IPS-18a (cell line): Measurements from ENCODE around the gene ITGB1.
"Not testable (repeated sequence)": the region's sequence is repeated elsewhere in the genome, so short reads cannot be mapped to it uniquely, and the experiment has no call there.

ENCODE experiments used
- H3K27ac ChIP-seq: one replicate; pipeline ENCODE4 v1.5.1; 2013; ENCODE audit warnings: low read length
- H3K27me3 ChIP-seq: one replicate; pipeline ENCODE4 v1.6.1; 2013; ENCODE audit warnings: mild to moderate bottlenecking, low read length; ENCODE audit not compliant: control insufficient read depth, insufficient read depth
- H3K36me3 ChIP-seq: one replicate; pipeline ENCODE4 v1.6.1; 2013; ENCODE audit warnings: low read depth, low read length; ENCODE audit not compliant: control insufficient read depth
- H3K4me1 ChIP-seq: one replicate; pipeline ENCODE4 v1.6.1; 2013; ENCODE audit warnings: low read depth, low read length; ENCODE audit not compliant: control insufficient read depth
- H3K4me3 ChIP-seq: one replicate; pipeline ENCODE4 v1.5.1; 2013; ENCODE audit warnings: low read length
- H3K9ac ChIP-seq: one replicate; pipeline ENCODE4 v1.6.1; 2013; ENCODE audit warnings: mild to moderate bottlenecking, low read length, moderate library complexity
- H3K9me3 ChIP-seq: one replicate; pipeline ENCODE4 v1.6.1; 2013; ENCODE audit warnings: low read depth, low read length; ENCODE audit not compliant: control insufficient read depth

The ITGB1 gene

DNA sequence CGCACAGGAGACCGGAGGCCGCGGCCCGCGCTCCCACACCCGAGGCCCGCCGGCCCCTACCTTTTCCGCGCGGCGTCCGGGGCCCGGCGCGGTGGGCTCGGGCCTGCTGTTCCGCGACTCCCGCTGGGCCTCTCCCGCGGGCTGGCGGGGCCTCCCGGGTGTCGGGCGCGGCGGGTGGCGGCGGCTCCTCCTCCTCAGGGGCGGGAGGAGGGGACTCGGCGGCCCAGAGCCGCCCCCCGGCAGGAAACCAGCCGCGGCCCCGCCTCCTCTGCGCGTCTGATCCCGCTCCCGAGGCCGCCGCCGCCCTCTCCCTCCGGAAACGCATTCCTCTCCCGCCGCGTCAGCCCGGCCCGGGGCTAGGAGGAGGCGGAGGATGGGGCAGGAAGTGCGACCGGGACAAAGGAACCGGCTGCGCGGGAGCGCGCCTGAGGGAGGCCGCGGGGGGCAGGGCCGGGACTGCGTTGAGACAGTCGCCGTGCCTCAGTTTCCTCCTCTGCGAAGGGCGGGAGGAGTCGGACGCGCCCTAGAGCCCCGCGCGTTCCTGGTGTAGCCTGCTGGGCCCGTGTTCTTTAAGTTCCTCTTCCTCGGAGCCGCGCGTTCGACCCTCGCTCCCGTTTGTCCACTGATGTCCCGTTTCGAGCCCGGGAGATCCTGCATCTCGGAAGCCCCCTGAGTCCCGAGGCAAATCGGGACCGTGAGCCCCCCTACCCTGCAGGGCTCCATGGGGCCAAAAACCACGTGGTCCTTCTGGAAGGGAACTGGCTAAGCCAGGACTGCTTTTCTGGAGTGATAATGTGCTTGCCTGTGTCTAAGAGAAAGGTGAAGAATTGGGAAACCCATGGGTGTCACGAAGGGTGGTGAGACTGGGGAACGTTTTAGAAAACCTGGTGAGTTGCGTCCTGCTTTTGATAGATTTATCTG, at the start of gene ITGB1:
Gene ITGB1 (minus strand): TSS at position 146 of the 921 bp plus-strand sequence. CDS start 22,672 bp downstream, outside the sequence.
- no peaks in the 10 kb centered on the region for H3K27me3 ChIP-seq
- H3K4me1 ChIP-seq = peaks cover 71% of the 10 kb centered on the region
- H3K9ac ChIP-seq = peak within 1 kb of the TSS; percentile 99
- no peaks in the 10 kb centered on the region for H3K9me3 ChIP-seq
- peak within 1 kb of the TSS; percentile 99 for H3K27ac ChIP-seq
- H3K36me3 ChIP-seq = no peaks in the 10 kb centered on the region
- H3K4me3 ChIP-seq = peak within 1 kb of the TSS; percentile 91

DNA sequence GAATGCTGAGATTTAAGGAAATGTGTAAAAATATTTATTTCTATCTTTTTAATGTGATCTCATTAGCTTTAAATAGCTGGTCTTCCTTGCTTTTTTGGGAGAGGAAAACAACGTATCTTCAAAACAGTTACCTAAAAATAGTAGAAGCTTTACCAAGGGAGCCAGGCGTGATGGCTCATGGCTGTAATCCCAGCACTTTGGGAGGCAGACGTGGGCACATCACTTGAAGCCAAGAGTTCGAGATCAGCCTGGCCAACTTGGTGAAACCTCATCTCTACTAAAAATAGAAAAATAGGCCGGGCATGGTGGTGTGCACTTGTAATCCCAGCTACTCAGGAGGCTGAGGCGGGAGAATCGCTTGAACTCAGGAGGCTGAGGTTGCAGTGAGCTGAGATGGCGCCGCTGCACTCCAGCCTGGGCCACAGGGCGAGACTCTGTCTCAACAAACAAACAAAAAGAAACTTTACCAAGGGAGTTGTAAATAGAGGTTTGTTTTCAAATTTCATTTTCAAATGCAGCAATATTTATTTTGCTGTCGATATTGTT, 48.4 kb upstream of the ITGB1 start:
- Histone ChIP-seq H3K9ac (no peak overlapping the region), H3K4me1 (peaks cover 14% of the 10 kb centered on the region), H3K27ac (no peak overlapping the region)

DNA sequence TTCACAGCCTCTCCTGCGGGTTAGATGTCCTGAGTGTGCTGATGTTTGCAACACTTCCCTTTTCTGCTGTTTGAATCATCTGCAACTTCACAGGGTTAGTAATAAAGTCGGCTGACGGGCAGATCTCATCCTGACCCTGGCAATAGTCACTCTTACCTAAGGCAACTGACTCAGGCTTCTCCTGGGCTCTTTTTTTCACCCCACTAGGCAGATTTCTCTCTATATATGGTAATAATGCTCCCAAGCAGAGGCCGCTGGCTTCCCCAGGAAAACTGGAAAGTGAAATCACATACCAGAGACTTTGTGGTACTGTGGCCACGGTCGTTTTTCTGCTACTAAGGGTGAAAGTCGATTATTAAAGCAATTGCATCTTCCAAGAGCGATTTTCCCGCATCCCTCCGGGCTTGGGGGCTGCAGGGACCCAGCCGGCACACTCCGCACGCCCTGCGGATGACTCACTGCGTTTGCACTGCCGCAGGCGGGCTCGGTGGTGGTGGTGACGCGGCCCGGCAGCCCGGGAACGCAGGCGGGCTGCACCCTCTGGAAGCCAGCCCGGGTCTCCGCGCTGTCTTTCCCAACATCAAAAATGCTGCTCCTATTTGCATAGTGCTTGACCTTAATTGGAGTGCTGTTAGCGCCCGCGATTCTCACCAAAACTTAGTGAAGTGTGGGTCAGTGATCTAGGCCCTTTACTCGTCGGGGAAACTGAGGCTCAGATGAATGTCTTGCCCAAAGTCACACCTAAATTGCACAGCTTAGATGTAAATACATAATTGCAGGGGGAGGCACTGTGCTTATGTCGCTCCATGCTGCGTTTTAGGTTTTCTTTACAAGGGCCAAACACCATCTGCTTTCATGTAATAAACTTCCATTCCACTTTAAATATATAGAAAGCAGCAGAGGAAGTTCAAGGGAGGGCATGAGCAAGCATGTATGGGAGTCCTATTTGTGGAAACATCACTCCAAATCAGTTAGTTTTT, 47.6 kb upstream of the ITGB1 start:
- Histone ChIP-seq H3K9me3 (no peaks in the 10 kb centered on the region), H3K36me3 (no peaks in the 10 kb centered on the region), H3K4me3 (peak overlapping the region; percentile 43), H3K4me1 (peaks cover 14% of the 10 kb centered on the region), H3K27ac (no peak overlapping the region), H3K9ac (peak overlapping the region; percentile 5), H3K27me3 (no peaks in the 10 kb centered on the region)

More for the DNA sequence above, 48.4 kb upstream of the ITGB1 start:
- Histone ChIP-seq H3K4me3 (no peak overlapping the region), H3K9me3 (no peaks in the 10 kb centered on the region), H3K36me3 (no peaks in the 10 kb centered on the region), H3K27me3 (no peaks in the 10 kb centered on the region)

DNA sequence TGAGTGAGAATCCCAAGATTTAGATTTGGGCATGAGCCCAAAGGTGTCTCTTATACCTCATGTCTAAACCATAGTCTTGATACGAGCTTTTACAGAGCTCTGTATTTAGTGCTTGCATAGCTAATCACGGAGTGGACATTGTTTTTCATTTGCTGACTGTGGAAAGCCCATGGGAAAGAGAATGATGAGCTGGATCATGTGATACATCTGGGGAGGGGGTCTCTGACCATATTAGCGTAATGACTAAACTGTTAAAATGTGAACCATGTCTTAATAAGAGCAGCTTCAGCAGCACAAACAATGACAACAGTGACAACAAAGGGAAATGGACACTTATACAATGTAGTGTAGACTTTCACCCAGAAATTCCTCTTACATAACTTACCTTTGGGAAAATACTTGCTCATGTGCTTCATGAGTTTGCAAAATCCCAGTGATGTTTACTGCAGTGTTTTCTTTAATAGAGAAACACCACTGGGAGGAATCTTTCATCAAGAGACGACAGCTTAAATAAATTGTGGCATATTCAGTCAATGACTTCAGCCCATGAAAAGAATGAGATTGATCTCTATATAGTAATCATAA, 44.0 kb upstream of the ITGB1 start:
- no peaks in the 10 kb centered on the region for H3K36me3 ChIP-seq
- H3K4me1 ChIP-seq = peaks cover 4% of the 10 kb centered on the region
- H3K27ac ChIP-seq = no peak overlapping the region
- no peak overlapping the region for H3K4me3 ChIP-seq
- no peaks in the 10 kb centered on the region for H3K27me3 ChIP-seq
- H3K9ac ChIP-seq = no peak overlapping the region
- H3K9me3 ChIP-seq = no peaks in the 10 kb centered on the region

DNA sequence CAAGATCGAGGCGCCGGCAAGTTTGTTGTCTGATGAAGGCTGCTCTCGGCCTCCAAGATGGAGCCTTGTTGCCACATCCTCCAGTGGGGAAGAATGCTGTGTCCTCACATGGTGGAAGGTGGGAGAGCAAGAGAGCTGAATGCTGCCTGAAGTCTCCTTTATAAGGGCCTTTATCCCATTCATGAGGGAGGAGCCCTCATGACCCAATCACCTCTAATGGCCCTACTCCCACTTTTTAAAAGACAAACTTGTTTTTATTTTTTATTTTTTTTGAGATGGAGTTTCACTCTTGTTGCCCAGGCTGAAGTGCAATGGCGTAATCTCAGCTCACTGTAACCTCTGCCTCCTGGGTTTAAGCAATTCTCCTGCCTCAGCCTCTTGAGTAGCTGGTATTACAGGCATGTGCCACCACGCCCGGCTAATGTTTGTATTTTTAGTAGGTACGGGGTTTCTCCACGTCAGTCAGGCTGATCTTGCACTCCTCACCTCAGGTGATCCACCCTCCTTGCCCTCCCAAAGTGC, 40.1 kb upstream of the ITGB1 start:
- H3K9ac ChIP-seq, H3K27ac ChIP-seq, H3K36me3 ChIP-seq, H3K27me3 ChIP-seq, H3K4me3 ChIP-seq, H3K4me1 ChIP-seq, H3K9me3 ChIP-seq: not testable (repeated sequence)

DNA sequence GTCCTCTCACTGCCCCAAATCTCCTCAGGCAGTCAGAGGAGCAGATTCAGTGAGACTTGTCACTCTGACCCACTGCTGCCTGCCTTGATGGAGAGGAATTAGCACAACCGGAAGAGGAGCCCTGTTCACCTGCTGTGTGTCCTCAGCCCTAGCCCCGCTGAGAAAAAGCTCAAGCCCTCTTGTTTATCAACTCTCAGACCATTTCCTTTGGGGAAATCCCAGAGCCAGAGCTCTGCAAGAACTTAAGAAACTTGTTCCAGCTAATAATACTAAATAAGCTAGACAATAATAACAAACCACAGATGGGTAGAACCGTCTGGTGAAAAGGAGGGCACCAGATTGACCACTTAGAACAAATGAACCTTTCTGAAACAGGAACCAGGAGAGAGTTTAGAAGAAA, 37.7 kb upstream of the ITGB1 start:
- Histone ChIP-seq H3K4me3 (no peak overlapping the region), H3K27me3 (no peaks in the 10 kb centered on the region), H3K4me1 (peaks cover 8% of the 10 kb centered on the region), H3K9ac (no peak overlapping the region), H3K36me3 (no peaks in the 10 kb centered on the region), H3K9me3 (no peaks in the 10 kb centered on the region), H3K27ac (no peak overlapping the region)

DNA sequence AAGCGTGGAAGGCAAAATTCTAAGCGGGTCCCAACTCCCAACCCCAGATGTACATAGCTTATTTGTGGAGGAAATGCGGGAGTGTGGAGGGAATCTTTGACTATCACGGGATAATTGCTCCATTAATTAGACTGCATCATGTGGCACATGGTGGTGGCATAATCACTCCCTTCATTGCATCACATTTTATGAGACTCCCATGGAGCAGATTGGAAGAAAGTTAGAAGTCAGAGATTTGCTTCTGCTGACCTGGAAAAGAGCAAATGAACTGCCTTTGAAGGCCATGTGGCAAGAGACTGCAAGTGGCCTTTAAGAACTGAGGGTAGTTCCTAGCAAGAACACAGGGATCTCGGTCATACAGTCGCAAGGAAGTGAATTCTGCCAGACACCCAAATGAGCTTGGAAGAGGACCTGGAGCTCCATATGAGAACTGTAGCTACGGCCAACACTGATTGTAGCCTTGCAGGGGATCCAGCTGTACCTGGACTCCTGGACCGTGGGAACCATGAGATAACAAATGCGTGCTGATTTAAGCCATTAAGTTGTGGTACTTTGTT, 37.1 kb upstream of the ITGB1 start:
- H3K36me3 ChIP-seq = no peaks in the 10 kb centered on the region
- H3K4me1 ChIP-seq = peaks cover 8% of the 10 kb centered on the region
- H3K9ac ChIP-seq = no peak overlapping the region
- H3K27ac ChIP-seq = no peak overlapping the region
- no peaks in the 10 kb centered on the region for H3K27me3 ChIP-seq
- H3K9me3 ChIP-seq = no peaks in the 10 kb centered on the region
- H3K4me3 ChIP-seq = no peak overlapping the region

DNA sequence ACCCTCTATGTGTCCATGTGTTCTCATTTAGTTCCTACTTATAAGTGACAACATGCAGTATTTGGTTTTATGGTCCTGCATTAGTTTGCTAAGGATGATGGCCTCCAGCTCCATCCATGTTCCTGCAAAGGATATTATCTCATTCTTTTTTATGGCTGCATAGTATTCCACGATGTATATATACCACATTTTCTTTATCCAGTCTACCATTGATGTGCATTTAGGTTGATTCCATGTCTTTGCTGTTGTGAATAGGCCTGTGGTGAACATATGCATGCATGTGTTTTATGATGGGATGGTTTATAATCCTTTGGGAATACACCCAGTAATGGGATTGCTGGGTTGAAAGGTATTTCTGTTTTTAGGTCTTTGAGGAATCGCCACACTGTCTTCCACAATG, 36.6 kb upstream of the ITGB1 start:
- not testable (repeated sequence) for H3K4me1 ChIP-seq, H3K27ac ChIP-seq, H3K36me3 ChIP-seq, H3K4me3 ChIP-seq, H3K27me3 ChIP-seq, H3K9me3 ChIP-seq, H3K9ac ChIP-seq

DNA sequence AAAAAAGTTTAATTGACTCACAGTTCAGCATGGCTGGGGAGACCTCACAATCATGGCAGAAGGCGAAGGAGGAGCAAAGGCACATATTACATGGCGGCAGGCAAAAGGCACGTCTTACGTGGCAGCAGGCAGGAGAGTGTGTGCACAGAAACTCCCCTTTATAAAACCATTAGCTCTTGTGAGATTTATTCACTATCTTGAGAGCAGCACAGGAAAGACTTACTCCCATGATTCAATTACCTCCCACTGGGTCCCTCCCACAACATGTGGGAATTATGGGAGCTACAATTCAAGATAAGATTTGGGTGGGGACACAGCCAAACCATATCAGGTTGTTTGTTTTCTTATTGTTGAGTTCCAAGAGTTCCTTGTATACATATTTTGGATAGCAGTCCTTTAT, 34.3 kb upstream of the ITGB1 start:
- H3K9ac ChIP-seq, H3K9me3 ChIP-seq, H3K36me3 ChIP-seq, H3K4me1 ChIP-seq, H3K27ac ChIP-seq, H3K4me3 ChIP-seq, H3K27me3 ChIP-seq: not testable (repeated sequence)

DNA sequence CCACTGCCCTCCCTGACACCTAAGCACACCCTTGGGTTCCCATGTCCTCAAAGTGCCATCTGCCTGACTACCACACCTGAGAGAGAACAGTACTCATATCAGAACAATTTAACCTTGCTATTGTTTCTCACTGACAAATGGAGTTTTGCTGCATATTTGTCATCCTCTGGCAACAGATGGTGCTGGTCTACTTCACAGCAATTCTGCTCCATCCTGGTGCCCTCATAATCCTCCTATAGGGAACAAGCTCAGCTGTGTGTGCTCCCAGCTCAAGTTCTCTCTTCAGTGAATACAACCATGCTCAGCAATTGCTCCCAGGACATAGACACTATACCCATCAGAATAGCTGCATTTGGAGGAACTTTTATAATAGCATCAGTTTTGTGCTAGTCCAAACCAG, 32.8 kb upstream of the ITGB1 start:
- Histone ChIP-seq H3K27me3 (no peaks in the 10 kb centered on the region), H3K9me3 (no peaks in the 10 kb centered on the region), H3K36me3 (no peaks in the 10 kb centered on the region), H3K27ac (no peak overlapping the region), H3K9ac (no peak overlapping the region), H3K4me1 (peaks cover 6% of the 10 kb centered on the region), H3K4me3 (no peak overlapping the region)

DNA sequence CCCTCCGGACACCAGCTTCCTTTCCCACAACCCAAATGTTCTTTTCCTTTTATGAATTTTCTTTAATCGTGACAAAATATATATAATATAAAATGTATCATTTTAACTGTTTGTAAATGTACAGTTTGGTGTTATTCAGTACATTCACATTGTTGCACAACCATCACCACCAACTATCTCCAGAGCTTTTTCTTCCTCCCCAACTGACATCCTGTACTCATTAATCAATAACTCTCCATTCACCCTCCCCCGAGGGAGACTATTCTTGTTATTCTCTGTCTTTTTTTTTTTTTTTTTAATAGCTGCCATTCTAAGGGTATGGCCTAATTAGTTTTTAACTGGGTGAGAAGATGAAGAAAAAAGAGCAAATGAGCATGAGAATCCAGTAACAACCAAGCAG, 30.6 kb upstream of the ITGB1 start:
- Histone ChIP-seq H3K4me3 (no peak overlapping the region), H3K36me3 (no peaks in the 10 kb centered on the region), H3K27ac (no peak overlapping the region), H3K9ac (no peak overlapping the region), H3K9me3 (no peaks in the 10 kb centered on the region), H3K4me1 (peaks cover 11% of the 10 kb centered on the region), H3K27me3 (no peaks in the 10 kb centered on the region)
